Neural progenitor cell (in vitro differentiated cells): ENCODE data around the gene IRAK1.

Experiments used
- EZH2 ChIP-seq: fragments of 200-600 bp; sonication (generic); IDR thresholded peaks from 2 replicates; pipeline ENCODE4 v1.6.1; 2017; ENCODE audit warnings: antibody characterized with exemption, mild to moderate bottlenecking, moderate library complexity
- TF ChIP-seq, protein P1 (sequence below): fragments of 200-600 bp; sonication (generic); IDR thresholded peaks from 2 replicates; pipeline ENCODE4 v1.5.1; 2017; ENCODE audit warnings: antibody characterized with exemption, mild to moderate bottlenecking

DNA sequence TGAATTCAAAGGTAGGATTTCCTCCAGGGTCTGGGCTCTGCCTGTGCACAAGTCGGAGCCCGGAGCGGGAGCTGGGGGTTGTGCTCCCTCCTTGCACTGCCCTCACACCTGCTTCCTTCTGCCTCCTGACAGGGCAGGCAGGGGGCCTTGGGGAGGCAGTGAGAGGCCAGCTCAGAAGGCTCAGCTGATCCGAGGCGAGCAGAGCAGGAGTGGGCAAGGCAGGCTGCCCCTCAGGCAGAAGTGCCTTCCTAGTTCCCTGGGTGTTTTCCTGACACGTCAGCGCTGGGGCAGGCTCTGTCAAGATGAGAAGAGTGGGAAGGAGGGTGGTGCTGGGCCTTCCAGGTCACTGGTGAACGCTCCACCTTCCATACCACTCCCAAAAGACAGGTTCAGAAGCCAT is 5.5 kb upstream of the IRAK1 start:
- TF ChIP-seq, protein P1, sequence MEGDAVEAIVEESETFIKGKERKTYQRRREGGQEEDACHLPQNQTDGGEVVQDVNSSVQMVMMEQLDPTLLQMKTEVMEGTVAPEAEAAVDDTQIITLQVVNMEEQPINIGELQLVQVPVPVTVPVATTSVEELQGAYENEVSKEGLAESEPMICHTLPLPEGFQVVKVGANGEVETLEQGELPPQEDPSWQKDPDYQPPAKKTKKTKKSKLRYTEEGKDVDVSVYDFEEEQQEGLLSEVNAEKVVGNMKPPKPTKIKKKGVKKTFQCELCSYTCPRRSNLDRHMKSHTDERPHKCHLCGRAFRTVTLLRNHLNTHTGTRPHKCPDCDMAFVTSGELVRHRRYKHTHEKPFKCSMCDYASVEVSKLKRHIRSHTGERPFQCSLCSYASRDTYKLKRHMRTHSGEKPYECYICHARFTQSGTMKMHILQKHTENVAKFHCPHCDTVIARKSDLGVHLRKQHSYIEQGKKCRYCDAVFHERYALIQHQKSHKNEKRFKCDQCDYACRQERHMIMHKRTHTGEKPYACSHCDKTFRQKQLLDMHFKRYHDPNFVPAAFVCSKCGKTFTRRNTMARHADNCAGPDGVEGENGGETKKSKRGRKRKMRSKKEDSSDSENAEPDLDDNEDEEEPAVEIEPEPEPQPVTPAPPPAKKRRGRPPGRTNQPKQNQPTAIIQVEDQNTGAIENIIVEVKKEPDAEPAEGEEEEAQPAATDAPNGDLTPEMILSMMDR, result no peak
- TF ChIP-seq EZH2, result no peak
